Stimulated activated CD4-positive, alpha-beta T cell treated with anti-CD3 and anti-CD28 coated beads, Interleukin-12 subunit alpha, Interleukin-12 subunit beta, amount 100 ng/mL, for 24 hours (primary cell): Measurements from ENCODE around the gene TFPI.
"Not testable (repeated sequence)": the region's sequence is repeated elsewhere in the genome, so short reads cannot be mapped to it uniquely, and the experiment has no call there.

Experiments used
- DNase-seq, 2 experiments: peaks; one replicate each; pipeline ENCODE4 v3.0.0-alpha.2; 2020; ENCODE audit warnings: low read depth in 2 of 2

TFPI gene

GRCh38 chr2:187552828-187553681, 1.2 kb downstream of the TFPI start:
- DNase-seq, result no peak

- no peak for DNase-seq
Measured at GRCh38 chr2:187552381-187552780, 1.9 kb downstream of the TFPI start.

DNA sequence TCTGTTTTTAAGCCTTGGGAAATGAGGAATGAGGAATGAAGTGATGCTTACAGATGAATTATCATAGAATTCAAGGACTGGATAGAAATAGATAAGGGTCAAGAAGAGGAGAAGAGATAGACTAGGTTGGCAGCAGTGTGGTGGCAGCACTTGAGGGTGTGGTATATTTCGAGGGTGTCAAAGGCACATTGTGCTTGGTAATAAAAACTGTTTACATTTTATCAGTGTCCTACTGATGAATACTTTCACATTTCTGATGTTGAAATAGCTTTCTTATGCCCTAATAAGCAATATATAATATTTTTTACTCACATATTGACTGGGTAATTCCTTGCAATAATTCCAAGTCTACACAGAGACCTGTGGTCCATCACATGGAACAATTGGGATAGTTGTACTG, 3.4 kb downstream of the TFPI start:
- DNase-seq, result no peak

- no peak for DNase-seq
Measured at GRCh38 chr2:187549951-187550555, 4.2 kb downstream of the TFPI start.

DNA sequence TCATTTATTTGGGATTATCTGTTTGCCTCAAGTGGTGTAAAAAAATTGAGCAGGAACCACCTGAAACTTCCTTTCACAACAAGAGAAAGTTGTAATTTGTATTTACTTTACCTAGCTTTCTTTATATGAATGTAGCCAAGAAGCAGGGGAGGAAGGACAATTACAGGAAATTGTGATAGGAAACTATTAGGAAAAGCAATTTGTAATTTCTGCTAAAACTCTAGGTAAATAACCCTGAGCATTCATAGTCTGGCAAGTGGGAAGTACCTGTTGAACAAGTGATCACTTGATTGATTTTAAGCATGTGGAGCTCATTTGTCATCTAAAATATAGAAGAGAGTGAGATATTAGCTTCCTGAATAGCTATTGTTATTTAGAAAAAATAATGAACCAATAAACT, 5.0 kb downstream of the TFPI start:
- DNase-seq, result no peak

DNA sequence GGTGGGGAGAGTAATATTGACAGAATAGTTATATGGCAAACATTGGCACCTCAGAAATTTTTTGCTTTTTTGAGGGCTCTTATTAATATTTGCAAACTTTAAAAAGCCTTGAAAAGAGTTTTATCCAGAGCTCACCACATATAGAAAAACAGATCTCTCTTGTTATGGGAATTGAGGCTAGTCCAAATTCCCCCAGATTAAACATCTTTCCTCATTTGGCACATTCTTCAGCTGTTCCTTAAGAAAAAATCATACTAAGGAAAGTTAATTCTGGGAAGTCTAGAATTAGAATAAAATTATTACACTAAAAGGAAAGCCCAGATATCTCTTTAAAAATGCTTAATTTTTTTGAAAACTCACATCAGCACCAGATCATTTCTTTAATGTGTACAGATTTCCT, 5.6 kb downstream of the TFPI start:
- DNase-seq, result no peak

GRCh38 chr2:187547353-187547979, 6.8 kb downstream of the TFPI start:
- DNase-seq, result no peak

DNA sequence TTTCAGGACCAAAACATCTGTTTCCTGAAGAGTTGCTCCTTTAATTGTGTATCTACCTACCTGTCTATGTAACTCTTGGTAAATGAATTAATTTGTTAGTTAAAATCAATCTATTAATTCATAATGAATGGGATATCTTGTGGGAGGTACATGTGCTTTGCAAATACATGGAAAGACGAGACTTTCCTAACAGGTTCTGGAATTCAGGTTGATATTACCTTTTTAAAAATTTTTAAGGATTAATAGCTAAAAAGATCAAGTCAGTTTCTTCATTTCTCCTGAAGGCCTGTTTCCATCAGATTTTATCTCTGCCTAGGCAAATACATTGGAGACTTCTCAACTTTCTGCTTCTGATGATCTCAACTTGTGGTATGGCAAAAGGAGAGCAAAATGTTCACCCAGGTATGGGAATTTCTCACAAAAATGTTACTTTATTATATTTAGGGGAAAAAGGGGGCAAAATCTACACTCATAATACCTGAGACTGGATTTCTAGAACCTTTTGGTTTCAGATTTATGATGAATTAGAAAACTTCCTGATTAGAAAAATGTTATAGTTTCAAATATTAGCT, 7.4 kb downstream of the TFPI start:
- no peak for DNase-seq

DNA sequence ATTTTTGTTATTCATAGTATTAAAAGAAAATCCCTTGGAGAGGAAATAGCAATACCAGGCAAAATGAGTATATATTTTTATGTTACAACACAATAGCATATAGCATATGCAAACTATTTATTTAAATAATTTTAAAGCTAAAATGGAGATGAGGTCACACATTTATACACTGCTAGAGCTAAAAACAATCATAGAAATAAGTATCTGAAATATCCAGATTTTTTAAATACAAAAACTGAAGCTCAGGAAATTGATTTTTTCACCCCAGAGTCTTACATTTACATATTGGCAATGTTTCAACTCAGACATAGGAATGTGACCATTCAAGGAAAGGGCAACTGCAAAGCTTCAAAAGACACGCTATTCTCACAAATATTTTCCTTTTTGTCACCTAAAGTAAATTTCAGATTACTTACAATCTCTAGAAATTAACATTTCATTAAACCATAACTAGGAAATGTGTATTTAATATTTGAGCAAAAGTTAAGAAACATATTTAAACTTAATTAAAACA, 8.9 kb downstream of the TFPI start:
- DNase-seq, result no peak

GRCh38 chr2:187544371-187545080, 9.7 kb downstream of the TFPI start:
- DNase-seq, result no peak

DNA sequence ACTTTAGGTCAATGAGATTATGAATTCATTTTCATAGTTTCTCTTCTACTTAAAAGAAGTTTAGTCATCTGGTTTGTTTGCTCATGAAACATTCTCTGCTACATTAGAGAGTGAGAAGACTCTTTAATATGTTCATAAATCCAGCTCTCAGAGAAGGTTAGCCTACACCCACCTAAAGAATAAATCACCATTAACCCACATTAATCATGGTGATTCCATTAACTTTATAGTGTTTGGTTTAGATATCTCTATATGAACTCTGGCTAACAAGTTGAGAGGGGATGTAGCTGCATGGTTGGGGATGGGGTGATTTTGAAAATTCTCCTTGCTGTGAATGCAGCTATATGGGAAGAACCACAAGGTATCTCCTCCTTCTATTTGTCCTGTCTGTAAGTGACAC, 10.7 kb downstream of the TFPI start:
- no peak for DNase-seq

DNA sequence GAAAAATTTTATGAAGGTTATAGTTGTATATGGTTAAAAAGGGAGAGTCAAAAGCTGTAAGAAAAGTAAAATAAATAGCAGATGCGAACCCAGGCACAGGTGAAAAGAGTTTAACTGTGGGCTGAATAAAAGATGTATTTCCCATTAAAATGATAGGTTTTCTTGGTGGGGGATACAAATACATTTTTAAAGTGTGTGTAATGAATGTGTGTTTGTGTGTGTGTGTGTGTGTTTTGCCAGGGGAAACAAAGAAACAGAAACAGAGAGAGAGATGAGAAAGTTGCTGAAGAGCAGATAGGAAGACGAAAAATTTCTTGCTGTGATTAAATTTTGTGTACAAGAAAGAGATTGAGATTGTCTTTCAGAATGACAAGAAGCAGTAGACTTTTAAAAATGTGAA, 12.1 kb downstream of the TFPI start:
- no peak for DNase-seq

- no peak for DNase-seq
Measured at GRCh38 chr2:187541086-187542085, 12.8 kb downstream of the TFPI start.

GRCh38 chr2:187538222-187538621, 16.0 kb downstream of the TFPI start:
- DNase-seq, result not testable (repeated sequence)

DNA sequence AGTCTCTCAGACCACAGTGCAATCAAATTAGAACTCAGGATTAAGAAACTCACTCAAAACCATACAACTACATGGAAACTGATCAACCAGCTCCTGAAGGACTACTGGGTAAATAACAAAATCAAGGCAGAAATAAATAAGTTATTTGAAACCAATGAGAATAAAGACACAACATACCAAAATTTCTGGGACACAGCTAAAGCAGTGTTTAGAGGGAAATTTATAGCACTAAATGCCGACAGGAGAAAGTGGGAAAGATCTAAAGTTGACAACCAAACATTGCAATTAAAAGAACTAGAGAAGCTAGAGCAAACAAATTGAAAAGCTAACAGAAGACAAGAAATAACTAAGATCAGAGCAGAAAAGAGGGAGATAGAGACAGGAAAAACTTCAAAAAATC, 18.9 kb downstream of the TFPI start:
- not testable (repeated sequence) for DNase-seq

- DNase-seq, result no peak
Measured at GRCh38 chr2:187532333-187533120, 21.7 kb downstream of the TFPI start.

GRCh38 chr2:187529977-187530721, 24.1 kb downstream of the TFPI start:
- DNase-seq, result no peak

DNA sequence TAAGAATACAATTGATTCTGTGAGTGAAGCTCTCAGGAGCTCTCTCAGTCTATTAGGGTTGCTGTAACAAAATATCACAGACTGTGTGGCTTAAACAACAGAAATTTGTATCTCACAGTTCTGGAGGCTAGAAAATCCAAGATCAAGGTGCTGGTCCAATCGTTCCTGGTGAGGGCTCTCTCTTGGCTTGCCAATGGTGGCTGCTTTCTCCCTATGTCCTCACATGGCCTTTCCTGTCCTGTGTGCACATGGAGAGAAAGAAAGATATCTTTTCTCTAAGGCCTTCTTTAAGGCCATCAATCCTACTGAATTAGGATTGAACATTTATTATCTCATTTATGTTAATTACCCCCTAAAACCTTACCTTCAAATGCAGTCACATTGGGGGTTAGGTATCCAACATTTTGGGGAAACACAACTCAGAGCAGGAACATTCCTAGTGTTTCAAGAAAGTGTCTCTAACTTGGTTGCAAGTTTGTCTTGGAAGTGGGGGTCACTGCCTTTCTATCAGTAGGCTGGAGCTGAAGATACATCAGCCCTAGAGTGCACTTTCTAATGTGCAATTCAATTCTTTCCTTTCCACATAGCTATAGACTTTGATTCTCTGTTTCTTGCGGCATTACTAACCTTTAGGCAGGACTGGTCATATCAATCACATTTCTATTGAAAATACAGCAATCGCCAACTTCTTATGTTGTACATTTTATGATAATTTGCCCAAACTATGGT, 24.8 kb downstream of the TFPI start:
- DNase-seq, result no peak
